Measurements from ENCODE around the gene TMEM87B. TPM values are rescaled to one million over a fixed set of nuclear protein-coding genes. Genes with fewer than 3 reads are reported as not detected.

TMEM87B gene
- total and polyA plus RNA-seq, 8 donors: 24.6 to 36.8 (median 28.4) TPM

- TF ChIP-seq, protein P1, sequence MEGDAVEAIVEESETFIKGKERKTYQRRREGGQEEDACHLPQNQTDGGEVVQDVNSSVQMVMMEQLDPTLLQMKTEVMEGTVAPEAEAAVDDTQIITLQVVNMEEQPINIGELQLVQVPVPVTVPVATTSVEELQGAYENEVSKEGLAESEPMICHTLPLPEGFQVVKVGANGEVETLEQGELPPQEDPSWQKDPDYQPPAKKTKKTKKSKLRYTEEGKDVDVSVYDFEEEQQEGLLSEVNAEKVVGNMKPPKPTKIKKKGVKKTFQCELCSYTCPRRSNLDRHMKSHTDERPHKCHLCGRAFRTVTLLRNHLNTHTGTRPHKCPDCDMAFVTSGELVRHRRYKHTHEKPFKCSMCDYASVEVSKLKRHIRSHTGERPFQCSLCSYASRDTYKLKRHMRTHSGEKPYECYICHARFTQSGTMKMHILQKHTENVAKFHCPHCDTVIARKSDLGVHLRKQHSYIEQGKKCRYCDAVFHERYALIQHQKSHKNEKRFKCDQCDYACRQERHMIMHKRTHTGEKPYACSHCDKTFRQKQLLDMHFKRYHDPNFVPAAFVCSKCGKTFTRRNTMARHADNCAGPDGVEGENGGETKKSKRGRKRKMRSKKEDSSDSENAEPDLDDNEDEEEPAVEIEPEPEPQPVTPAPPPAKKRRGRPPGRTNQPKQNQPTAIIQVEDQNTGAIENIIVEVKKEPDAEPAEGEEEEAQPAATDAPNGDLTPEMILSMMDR (IDR thresholded peaks at IDR 0.05): no peak
- no peaks in the 10 kb centered on the region for H3K36me3 ChIP-seq
- H3K27me3 ChIP-seq: no peaks in the 10 kb centered on the region
- ATAC-seq (no peak), DNase-seq (no peak)
- no peak overlapping the region for H3K4me3 ChIP-seq
- no peak overlapping the region for H3K27ac ChIP-seq
- intact Hi-C loops (cut with DNase I): no loop called here
- H3K9me3 ChIP-seq: no peaks in the 10 kb centered on the region
- H3K4me1 ChIP-seq: no peaks in the 10 kb centered on the region
These were observed 106.5 kb downstream of the TMEM87B start for GRCh38 chr2:112161431-112162145.

GRCh38 chr2:112162341-112162740 is 107.3 kb downstream of the TMEM87B start:
- no peak overlapping the region for H3K4me3 ChIP-seq
- ATAC-seq (no peak), DNase-seq (no peak)
- H3K36me3 ChIP-seq: no peaks in the 10 kb centered on the region
- no peaks in the 10 kb centered on the region for H3K9me3 ChIP-seq
- H3K27ac ChIP-seq: no peak overlapping the region
- no peaks in the 10 kb centered on the region for H3K4me1 ChIP-seq
- H3K27me3 ChIP-seq: no peaks in the 10 kb centered on the region
- intact Hi-C loops (cut with DNase I): no loop called here
- TF ChIP-seq, protein P1 (IDR thresholded peaks at IDR 0.05): no peak

- TF ChIP-seq, protein P1 (IDR thresholded peaks at IDR 0.05): no peak
- Histone ChIP-seq H3K27me3 (no peaks in the 10 kb centered on the region), H3K4me1 (no peaks in the 10 kb centered on the region), H3K9me3 (no peaks in the 10 kb centered on the region), H3K36me3 (no peaks in the 10 kb centered on the region), H3K27ac (no peak overlapping the region), H3K4me3 (no peak overlapping the region)
- ATAC-seq (no peak), DNase-seq (no peak)
- intact Hi-C loops (cut with DNase I): no loop called here
These were observed 107.9 kb downstream of the TMEM87B start for GRCh38 chr2:112162956-112163355.

- DNase-seq (no peak), ATAC-seq (no peak)
- Histone ChIP-seq H3K27me3 (no peaks in the 10 kb centered on the region), H3K4me3 (no peak overlapping the region), H3K4me1 (no peaks in the 10 kb centered on the region), H3K36me3 (no peaks in the 10 kb centered on the region), H3K9me3 (no peaks in the 10 kb centered on the region), H3K27ac (no peak overlapping the region)
- intact Hi-C loops (cut with DNase I): no loop called here
- TF ChIP-seq, protein P1 (IDR thresholded peaks at IDR 0.05): no peak
These were observed 108.5 kb downstream of the TMEM87B start for GRCh38 chr2:112163541-112163981.

DNA sequence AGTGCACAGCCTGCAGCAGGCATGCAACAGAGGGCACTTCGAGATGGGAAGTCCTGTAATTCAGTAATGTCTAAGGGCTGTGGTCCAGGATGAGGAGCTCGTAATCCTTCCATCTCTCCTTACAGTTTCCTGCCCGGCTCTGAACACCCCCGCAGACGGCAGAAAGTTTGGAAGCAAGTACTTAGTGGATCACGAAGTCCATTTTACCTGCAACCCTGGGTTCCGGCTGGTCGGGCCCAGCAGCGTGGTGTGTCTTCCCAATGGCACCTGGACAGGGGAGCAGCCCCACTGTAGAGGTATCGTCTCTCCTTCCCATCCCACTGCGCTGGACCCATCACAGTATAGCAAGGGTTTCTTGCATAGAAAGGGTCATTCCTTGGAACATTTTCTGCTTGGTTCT is 109.8 kb downstream of the TMEM87B start:
- intact Hi-C loops (cut with DNase I): no loop called here
- TF ChIP-seq, protein P1 (IDR thresholded peaks at IDR 0.05): no peak

More for the DNA sequence above, 109.8 kb downstream of the TMEM87B start:
- DNase-seq: no peak
- Histone ChIP-seq H3K9me3 (no peaks in the 10 kb centered on the region), H3K36me3 (no peaks in the 10 kb centered on the region), H3K4me1 (no peaks in the 10 kb centered on the region), H3K27me3 (no peaks in the 10 kb centered on the region), H3K27ac (no peak overlapping the region), H3K4me3 (no peak overlapping the region)
- no peak for ATAC-seq

Measured in left lung (tissue), 10 donors.